ENCODE measurements around the gene ZMPSTE24.

GRCh38 chr1:40301066-40301465 lies 43.0 kb downstream of the ZMPSTE24 start:
- TF ChIP-seq ISL1 (CRISPR knock-in tag; IDR thresholded peaks at IDR 0.05) (no peak), ZFP30 (CRISPR knock-in tag; IDR thresholded peaks at IDR 0.05) (no peak), ARNTL (CRISPR knock-in tag; IDR thresholded peaks at IDR 0.05; ENCODE audit: borderline replicate concordance, low read depth) (no peak), CREB5 (CRISPR knock-in tag; IDR thresholded peaks at IDR 0.05; ENCODE audit: low read depth) (no peak), POU6F1 (CRISPR knock-in tag; IDR thresholded peaks at IDR 0.05; ENCODE audit: borderline replicate concordance, low read depth) (no peak), TSHZ2 (CRISPR knock-in tag; IDR thresholded peaks at IDR 0.05) (no peak), ZFP3 (CRISPR knock-in tag; IDR thresholded peaks at IDR 0.05) (no peak), ZNF8 (CRISPR knock-in tag; IDR thresholded peaks at IDR 0.05) (no peak), RARB (CRISPR knock-in tag; IDR thresholded peaks at IDR 0.05) (no peak)
- TF ChIP-seq, protein P1, sequence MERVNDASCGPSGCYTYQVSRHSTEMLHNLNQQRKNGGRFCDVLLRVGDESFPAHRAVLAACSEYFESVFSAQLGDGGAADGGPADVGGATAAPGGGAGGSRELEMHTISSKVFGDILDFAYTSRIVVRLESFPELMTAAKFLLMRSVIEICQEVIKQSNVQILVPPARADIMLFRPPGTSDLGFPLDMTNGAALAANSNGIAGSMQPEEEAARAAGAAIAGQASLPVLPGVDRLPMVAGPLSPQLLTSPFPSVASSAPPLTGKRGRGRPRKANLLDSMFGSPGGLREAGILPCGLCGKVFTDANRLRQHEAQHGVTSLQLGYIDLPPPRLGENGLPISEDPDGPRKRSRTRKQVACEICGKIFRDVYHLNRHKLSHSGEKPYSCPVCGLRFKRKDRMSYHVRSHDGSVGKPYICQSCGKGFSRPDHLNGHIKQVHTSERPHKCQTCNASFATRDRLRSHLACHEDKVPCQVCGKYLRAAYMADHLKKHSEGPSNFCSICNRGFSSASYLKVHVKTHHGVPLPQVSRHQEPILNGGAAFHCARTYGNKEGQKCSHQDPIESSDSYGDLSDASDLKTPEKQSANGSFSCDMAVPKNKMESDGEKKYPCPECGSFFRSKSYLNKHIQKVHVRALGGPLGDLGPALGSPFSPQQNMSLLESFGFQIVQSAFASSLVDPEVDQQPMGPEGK (CRISPR knock-in tag; IDR thresholded peaks at IDR 0.05; ENCODE audit: borderline replicate concordance), result no peak
